ENCODE data around the gene KLF13. TPM values are rescaled to one million over a fixed set of nuclear protein-coding genes. Genes with fewer than 3 reads are reported as not detected.

The KLF13 gene
- total RNA-seq, 1 experiment from 2014 or later, result 60.1 TPM

DNA sequence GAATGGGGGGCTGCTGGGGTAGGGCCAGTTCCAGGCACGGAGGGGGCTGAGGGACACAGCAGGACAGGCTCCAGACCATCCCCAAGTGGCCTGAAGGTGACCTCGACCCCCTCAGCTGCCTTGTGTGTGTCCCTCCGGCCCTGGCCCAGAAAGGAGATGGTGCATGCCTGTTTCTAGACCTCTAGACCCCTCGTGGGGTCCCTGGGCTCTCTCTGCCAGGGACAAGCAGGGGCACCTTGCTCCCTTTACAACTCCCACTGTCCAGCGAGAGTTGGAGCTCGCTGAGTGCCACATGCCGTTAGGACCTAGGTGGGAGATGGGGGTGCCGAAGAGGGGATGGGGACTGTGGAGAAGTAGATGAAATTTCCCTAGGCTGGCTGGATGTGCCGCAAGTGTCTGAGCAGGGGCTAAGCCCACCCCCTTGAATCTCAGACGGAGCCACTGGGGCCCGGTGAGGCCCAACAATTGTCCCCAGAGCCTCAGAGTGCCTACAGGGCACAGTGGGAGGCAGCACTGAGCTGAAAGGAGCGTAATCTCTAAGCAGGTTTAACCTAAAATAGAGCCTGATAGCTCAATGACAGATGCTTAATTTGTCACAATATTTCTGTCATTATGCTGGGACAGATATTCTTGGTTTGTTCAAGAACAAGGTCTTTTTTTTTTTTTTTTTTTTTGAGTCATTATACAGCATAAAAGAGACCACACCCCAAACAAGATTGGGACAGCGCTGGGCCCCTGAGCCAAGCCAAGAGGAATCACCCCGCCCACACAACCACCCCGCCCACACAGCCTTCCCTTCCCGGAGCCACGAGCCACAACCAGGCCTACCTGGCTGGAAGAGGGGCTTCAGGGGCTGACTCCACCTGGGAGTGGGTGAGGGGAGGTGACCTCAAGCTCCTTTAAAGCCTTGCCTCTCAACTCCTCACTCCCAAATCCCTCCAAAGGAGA is 23.6 kb upstream of the KLF13 start:
- ATAC-seq (peak; percentile 71), DNase-seq (ENCODE audit: low read depth, low spot score) (no peak)
- CTCF ChIA-PET, result interaction anchor here (1.1 to 1.4 kb wide), 2 partner anchors 23 to 132 kb away, joined by 4 to 9 read pairs; partner anchors contain the start of gene KLF13
- H3K9ac ChIP-seq (ENCODE audit: low read length), result no peak overlapping the region
- H3K36me3 ChIP-seq (ENCODE audit: control insufficient read depth in 1 of 2, insufficient read depth in 2 of 2, low read length in 2 of 2), result no peaks in the 10 kb centered on the region
- no peak overlapping the region for H3K4me3 ChIP-seq (replicated peaks in 1 of 2; ENCODE audit: low read depth in 1 of 2, low read length in 2 of 2)
- POLR2A ChIA-PET, result no interaction called here
- intact Hi-C loops (cut with micrococcal nuclease), result no loop called here
- no peaks in the 10 kb centered on the region for H3K27me3 ChIP-seq (ENCODE audit: insufficient read depth, low read length)
- H3K79me2 ChIP-seq (ENCODE audit: insufficient read depth, low read length), result no peaks in the 10 kb centered on the region
- H3K4me2 ChIP-seq (ENCODE audit: low read length), result peak overlapping the region; percentile 7; the same call in 1 of the 2 replicates
- no peaks in the 10 kb centered on the region for H3K9me3 ChIP-seq (ENCODE audit: control insufficient read depth in 1 of 2, insufficient read depth in 1 of 2, low read depth in 1 of 2, low read length in 2 of 2)
- H3K9me2 ChIP-seq (ENCODE audit: insufficient read depth), result no peaks in the 10 kb centered on the region
- BruUV-seq (replicated peaks), result no TSS peak
- RAD21 ChIA-PET (ENCODE audit: low non-redundant PET in 1 of 2, low total read pairs in 2 of 2, uncharacterized antibody in 2 of 2, unreplicated experiment in 2 of 2), result interaction anchor here (0.5 to 1.0 kb wide), 4 partner anchors 25 to 186 kb away, joined by 3 read pairs; no protein-coding TSS in a partner anchor
- peak; percentile 47 for TF ChIP-seq EGR1 (IDR thresholded peaks at IDR 0.05; ENCODE audit: low read depth)
- no peak for TF ChIP-seq SP1 (IDR thresholded peaks at IDR 0.05; ENCODE audit: low read depth)
- TF ChIP-seq, protein P1, sequence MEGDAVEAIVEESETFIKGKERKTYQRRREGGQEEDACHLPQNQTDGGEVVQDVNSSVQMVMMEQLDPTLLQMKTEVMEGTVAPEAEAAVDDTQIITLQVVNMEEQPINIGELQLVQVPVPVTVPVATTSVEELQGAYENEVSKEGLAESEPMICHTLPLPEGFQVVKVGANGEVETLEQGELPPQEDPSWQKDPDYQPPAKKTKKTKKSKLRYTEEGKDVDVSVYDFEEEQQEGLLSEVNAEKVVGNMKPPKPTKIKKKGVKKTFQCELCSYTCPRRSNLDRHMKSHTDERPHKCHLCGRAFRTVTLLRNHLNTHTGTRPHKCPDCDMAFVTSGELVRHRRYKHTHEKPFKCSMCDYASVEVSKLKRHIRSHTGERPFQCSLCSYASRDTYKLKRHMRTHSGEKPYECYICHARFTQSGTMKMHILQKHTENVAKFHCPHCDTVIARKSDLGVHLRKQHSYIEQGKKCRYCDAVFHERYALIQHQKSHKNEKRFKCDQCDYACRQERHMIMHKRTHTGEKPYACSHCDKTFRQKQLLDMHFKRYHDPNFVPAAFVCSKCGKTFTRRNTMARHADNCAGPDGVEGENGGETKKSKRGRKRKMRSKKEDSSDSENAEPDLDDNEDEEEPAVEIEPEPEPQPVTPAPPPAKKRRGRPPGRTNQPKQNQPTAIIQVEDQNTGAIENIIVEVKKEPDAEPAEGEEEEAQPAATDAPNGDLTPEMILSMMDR (IDR thresholded peaks at IDR 0.05 in 2 of 3, conservative IDR thresholded peaks at IDR 0.05 in 1 of 3; ENCODE audit: borderline replicate concordance in 1 of 3, insufficient read depth in 1 of 3, low read depth in 2 of 3, low read length in 2 of 3), result peak in 2 of 3 experiments; percentile 27 to 32; a peak in 3 of 6 replicates
- H4K20me1 ChIP-seq (ENCODE audit: insufficient read depth), result no peaks in the 10 kb centered on the region
- H3K4me1 ChIP-seq (ENCODE audit: control insufficient read depth in 1 of 2, insufficient read depth in 2 of 2, low read length in 2 of 2), result peaks cover 5 to 10% of the 10 kb centered on the region in 2 experiments; a peak in 3 of 4 replicates
- peak overlapping the region; percentile 26 for H2AFZ ChIP-seq (ENCODE audit: low read depth, low read length, poor library complexity, severe bottlenecking)
- H3K27ac ChIP-seq (ENCODE audit: low read depth, low read length), result no peak overlapping the region

Data from HCT116 (cell line).